Keratinocyte (primary cell): Measurements from ENCODE around the gene GATA2. TPM values are rescaled to one million over a fixed set of nuclear protein-coding genes. Genes with fewer than 3 reads are reported as not detected.

Source experiments
- DNase-seq: peaks from one replicate; pipeline ENCODE4 v3.0.0-alpha.2; 2011; ENCODE audit warnings: low read depth, missing footprints, low spot score
- FAIRE-seq: peaks from 2 replicates; lab custom pipeline; 2011; peaks lifted over from hg19 to GRCh38; lab: Jason Lieb, UNC
- H2AFZ ChIP-seq: 2 replicates; pipeline ENCODE4 v1.6.0; 2012; ENCODE audit warnings: low read length, control low read depth, inconsistent platforms; ENCODE audit not compliant: control insufficient read depth
- H3K27ac ChIP-seq: 2 replicates; pipeline ENCODE4 v1.5.1; 2011; ENCODE audit warnings: low read length; ENCODE audit not compliant: control insufficient read depth, insufficient read depth
- H3K27me3 ChIP-seq: 3 replicates; pipeline ENCODE4 v1.6.0; 2011; ENCODE audit warnings: low read length; ENCODE audit not compliant: control insufficient read depth, insufficient read depth; ENCODE audit errors: extremely low read depth
- H3K36me3 ChIP-seq, 2 experiments: 2 replicates in 1 of 2; 3 replicates in 1 of 2; pipeline ENCODE4 v1.5.1; 2011; ENCODE audit warnings: low read length in 2 of 2, mild to moderate bottlenecking in 1 of 2; ENCODE audit not compliant: control insufficient read depth in 2 of 2, insufficient read depth in 2 of 2; ENCODE audit errors: extremely low read depth in 1 of 2
- H3K4me1 ChIP-seq: 3 replicates; pipeline ENCODE4 v1.5.1; 2011; ENCODE audit warnings: low read length; ENCODE audit not compliant: control insufficient read depth, insufficient read depth; ENCODE audit errors: extremely low read depth
- H3K4me2 ChIP-seq: 3 replicates; pipeline ENCODE4 v1.6.0; 2011; ENCODE audit warnings: low read depth, low read length; ENCODE audit not compliant: control insufficient read depth, insufficient read depth; ENCODE audit errors: extremely low read depth
- H3K4me3 ChIP-seq, 3 experiments: fragments of 200-600 bp in 1 of 3; sonication (generic) in 1 of 3; 2 replicates in 2 of 3; 3 replicates in 1 of 3; pipeline ENCODE4 v1.5.1; 2011 to 2016; ENCODE audit warnings: low read length in 3 of 3, mild to moderate bottlenecking in 3 of 3, control low read depth in 2 of 3, inconsistent platforms in 1 of 3, low read depth in 1 of 3, mixed read lengths in 1 of 3, mixed run types in 1 of 3, moderate library complexity in 1 of 3; ENCODE audit not compliant: control insufficient read depth in 2 of 3, insufficient read depth in 2 of 3; ENCODE audit errors: extremely low read depth in 1 of 3
- H3K79me2 ChIP-seq: 2 replicates; pipeline ENCODE4 v1.6.0; 2012; ENCODE audit warnings: low read length; ENCODE audit not compliant: control insufficient read depth, insufficient read depth
- H3K9ac ChIP-seq: 3 replicates; pipeline ENCODE4 v1.6.0; 2011; ENCODE audit warnings: low read length; ENCODE audit not compliant: control insufficient read depth, insufficient read depth; ENCODE audit errors: extremely low read depth
- H3K9me1 ChIP-seq: 3 replicates; pipeline ENCODE4 v1.6.0; 2011; ENCODE audit warnings: low read length; ENCODE audit not compliant: control insufficient read depth, insufficient read depth; ENCODE audit errors: extremely low read depth
- H3K9me3 ChIP-seq: 2 replicates; pipeline ENCODE4 v1.5.1; 2012; ENCODE audit warnings: low read depth, low read length; ENCODE audit not compliant: control insufficient read depth
- H4K20me1 ChIP-seq: 3 replicates; pipeline ENCODE4 v1.6.0; 2011; ENCODE audit warnings: low read length; ENCODE audit not compliant: control insufficient read depth, insufficient read depth; ENCODE audit errors: extremely low read depth
- CTCF ChIP-seq, 3 experiments: IDR thresholded peaks in 1 of 3; conservative IDR thresholded peaks in 1 of 3; optimal IDR thresholded peaks in 1 of 3; 2 replicates in 2 of 3; 3 replicates in 1 of 3; pipeline versions ENCODE3 to v1.5.1; 2011; ENCODE audit warnings: low read length in 3 of 3, mild to moderate bottlenecking in 3 of 3, moderate library complexity in 2 of 3, control low read depth in 1 of 3, inconsistent platforms in 1 of 3; ENCODE audit not compliant: insufficient read depth in 2 of 3; ENCODE audit errors: extremely low read depth in 1 of 3
- EZH2 ChIP-seq: IDR thresholded peaks from one replicate; pipeline ENCODE4 v1.6.1; 2012; ENCODE audit warnings: inconsistent platforms, mild to moderate bottlenecking, low read length, moderate library complexity
- dilution Hi-C: fragments of 300-500 bp; cut with MboI; formaldehyde crosslinking; loops from one replicate; pipeline ENCODE4 v1.7.0; 2020; ENCODE audit warnings: low sequenced_read_pairs; ENCODE audit not compliant: extremely low pct_ligation_motif_present
- polyA plus RNA-seq, 5 experiments: library from polyadenylated mRNA; depleted of rRNA in 3 of 5; stranded (reverse) in 3 of 5; stranded (forward) in 1 of 5; unstranded in 1 of 5; fragments of >200 nt; gene quantifications; 1 replicate in 1 of 5; 2 replicates in 3 of 5; 3 replicates in 1 of 5; pipeline versions ENCODE4 v1.2.1 to v1.2.3, GENCODE V29; 2011 to 2012; ENCODE audit warnings: missing spikeins in 2 of 5, low read depth in 1 of 5, low replicate concordance in 1 of 5

The GATA2 gene
- polyA plus RNA-seq, 1 donor (not counting 4 experiments of a cell fraction or from before 2014, with no cell fraction given): not detected

GRCh38 chr3:128482175-128482574 lies 10.8 kb downstream of the GATA2 start:
- Histone ChIP-seq H3K9me1 (no peaks in the 10 kb centered on the region), H3K27ac (no peak overlapping the region), H3K4me1 (peaks cover 10% of the 10 kb centered on the region), H3K36me3 (no peaks in the 10 kb centered on the region), H4K20me1 (peaks cover 6% of the 10 kb centered on the region), H3K79me2 (no peaks in the 10 kb centered on the region), H2AFZ (no peak overlapping the region), H3K27me3 (peaks cover 84% of the 10 kb centered on the region), H3K4me2 (no peak overlapping the region), H3K9me3 (no peaks in the 10 kb centered on the region), H3K4me3 (no peak overlapping the region), H3K9ac (no peak overlapping the region)
- no peak for DNase-seq
- no peak for FAIRE-seq
- dilution Hi-C loops: no loop called here
- peak; percentile 47 for TF ChIP-seq EZH2
- TF ChIP-seq CTCF (optimal IDR thresholded peaks at IDR 0.05 in 1 of 3, IDR thresholded peaks at IDR 0.05 in 1 of 3, conservative IDR thresholded peaks at IDR 0.05 in 1 of 3; ENCODE audit: extremely low read depth in 1 of 3, insufficient read depth in 2 of 3, low read length in 3 of 3): no peak

DNA sequence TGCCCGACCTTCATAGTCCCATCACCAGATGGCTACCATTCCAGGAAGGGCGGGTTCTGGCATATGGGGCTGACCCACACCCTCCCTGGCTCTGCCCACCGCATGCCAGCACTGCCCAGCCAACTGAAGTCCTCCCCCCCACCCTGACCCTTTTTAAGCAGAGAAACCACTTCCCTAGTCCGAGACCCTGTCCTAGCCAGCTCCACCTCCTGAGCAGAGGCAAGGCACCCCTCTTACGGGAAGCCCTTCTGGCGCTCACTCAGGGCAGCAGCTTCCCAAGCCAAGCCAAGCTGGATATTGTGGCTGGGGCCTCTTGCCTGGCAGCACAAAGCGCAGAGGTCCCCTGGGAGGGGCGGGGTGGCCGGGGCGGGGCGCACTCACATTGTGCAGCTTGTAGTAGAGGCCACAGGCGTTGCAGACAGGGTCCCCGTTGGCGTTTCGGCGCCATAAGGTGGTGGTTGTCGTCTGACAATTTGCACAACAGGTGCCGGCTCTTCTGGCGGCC lies 11.5 kb downstream of the GATA2 start:
- Histone ChIP-seq H3K4me2 (no peak overlapping the region), H3K9me1 (no peaks in the 10 kb centered on the region), H3K36me3 (no peaks in the 10 kb centered on the region), H3K9me3 (no peaks in the 10 kb centered on the region), H4K20me1 (peaks cover 5% of the 10 kb centered on the region), H3K4me3 (no peak overlapping the region), H3K4me1 (peaks cover 5% of the 10 kb centered on the region), H2AFZ (no peak overlapping the region), H3K9ac (no peak overlapping the region), H3K79me2 (no peaks in the 10 kb centered on the region), H3K27ac (no peak overlapping the region), H3K27me3 (peaks cover 79% of the 10 kb centered on the region)
- FAIRE-seq (no peak), DNase-seq (no peak)
- TF ChIP-seq CTCF (optimal IDR thresholded peaks at IDR 0.05 in 1 of 3, IDR thresholded peaks at IDR 0.05 in 1 of 3, conservative IDR thresholded peaks at IDR 0.05 in 1 of 3; ENCODE audit: extremely low read depth in 1 of 3, insufficient read depth in 2 of 3, low read length in 3 of 3) (no peak), EZH2 (no peak)
- dilution Hi-C loops: no loop called here
